Retinal pigment epithelial cell (primary cell): ENCODE results near the gene TNS3.

Experiments used
- DNase-seq: peaks from one replicate; pipeline ENCODE4 v3.0.0-alpha.2; 2010; ENCODE audit warnings: low read depth
- H3K4me3 ChIP-seq: 2 replicates; pipeline ENCODE4 v1.5.1; 2011; ENCODE audit warnings: mild to moderate bottlenecking, low read length, control low read depth, moderate library complexity
- CTCF ChIP-seq: conservative IDR thresholded peaks from 2 replicates; pipeline ENCODE4 v1.5.1; 2011; ENCODE audit warnings: low read depth, low read length, control low read depth, inconsistent platforms

TNS3 gene

GRCh38 chr7:47420122-47420780 lies 161.7 kb downstream of the TNS3 start:
- H3K4me3 ChIP-seq: no peak overlapping the region
- no peak for DNase-seq
- TF ChIP-seq CTCF: no peak

GRCh38 chr7:47419471-47419870 lies 162.4 kb downstream of the TNS3 start:
- no peak for TF ChIP-seq CTCF
- no peak for DNase-seq
- no peak overlapping the region for H3K4me3 ChIP-seq

GRCh38 chr7:47418601-47419309 lies 163.2 kb downstream of the TNS3 start:
- no peak for TF ChIP-seq CTCF
- no peak for DNase-seq
- no peak overlapping the region for H3K4me3 ChIP-seq

GRCh38 chr7:47416492-47417480 lies 165.1 kb downstream of the TNS3 start:
- no peak overlapping the region for H3K4me3 ChIP-seq
- no peak for DNase-seq
- peak; percentile 23 for TF ChIP-seq CTCF

GRCh38 chr7:47415318-47416212 lies 166.3 kb downstream of the TNS3 start:
- no peak for TF ChIP-seq CTCF
- no peak for DNase-seq
- no peak overlapping the region for H3K4me3 ChIP-seq
